GM23248 (cell line): ENCODE measurements around the gene STAG3. TPM values are rescaled to one million over a fixed set of nuclear protein-coding genes. Genes with fewer than 3 reads are reported as not detected.
"Not testable (repeated sequence)": the region's sequence is repeated elsewhere in the genome, so short reads cannot be mapped to it uniquely, and the experiment has no call there.

Experiments used
- DNase-seq: peaks from one replicate; pipeline ENCODE4 v3.0.0-alpha.2; 2015
- H2AFZ ChIP-seq: fragments of 200-600 bp; sonication (generic); 2 replicates; pipeline ENCODE4 v1.6.1; 2016; ENCODE audit warnings: antibody characterized with exemption
- H3F3A ChIP-seq: fragments of 200-600 bp; sonication (generic); 2 replicates; pipeline ENCODE4 v1.6.1; 2016; ENCODE audit warnings: mild to moderate bottlenecking, antibody characterized with exemption, mixed run types; ENCODE audit not compliant: insufficient read depth
- H3K27ac ChIP-seq: fragments of 200-600 bp; sonication (generic); 2 replicates; pipeline ENCODE4 v1.5.1; 2016; ENCODE audit warnings: mild to moderate bottlenecking
- H3K27me3 ChIP-seq: fragments of 200-600 bp; sonication (generic); replicated peaks from 2 replicates; pipeline ENCODE4 v1.6.1; 2016; ENCODE audit warnings: mild to moderate bottlenecking; ENCODE audit not compliant: insufficient read depth
- H3K36me3 ChIP-seq: fragments of 200-600 bp; sonication (generic); 2 replicates; pipeline ENCODE4 v1.6.1; 2016; ENCODE audit warnings: low read depth, mild to moderate bottlenecking
- H3K4me1 ChIP-seq: fragments of 200-600 bp; sonication (generic); 2 replicates; pipeline ENCODE4 v1.6.1; 2016; ENCODE audit warnings: mild to moderate bottlenecking; ENCODE audit not compliant: insufficient read depth
- H3K4me2 ChIP-seq: fragments of 200-600 bp; sonication (generic); one replicate; pipeline ENCODE4 v1.6.1; 2016; ENCODE audit warnings: mild to moderate bottlenecking; ENCODE audit not compliant: unreplicated experiment
- H3K4me3 ChIP-seq: fragments of 200-600 bp; sonication (generic); 2 replicates; pipeline ENCODE4 v1.5.1; 2016; ENCODE audit warnings: mild to moderate bottlenecking
- H3K79me2 ChIP-seq: fragments of 200-600 bp; sonication (generic); 2 replicates; pipeline ENCODE4 v1.6.1; 2016; ENCODE audit warnings: mild to moderate bottlenecking; ENCODE audit not compliant: insufficient read depth
- H3K9ac ChIP-seq: fragments of 200-600 bp; sonication (generic); 2 replicates; pipeline ENCODE4 v1.6.1; 2016; ENCODE audit warnings: mild to moderate bottlenecking
- H3K9me2 ChIP-seq: fragments of 200-600 bp; sonication (generic); 2 replicates; pipeline ENCODE4 v1.6.1; 2016; ENCODE audit warnings: mixed run types, mild to moderate bottlenecking, moderate library complexity; ENCODE audit not compliant: insufficient read depth
- H3K9me3 ChIP-seq: fragments of 200-600 bp; sonication (generic); one replicate; pipeline ENCODE4 v1.6.1; 2017; ENCODE audit warnings: low read depth
- H4K20me1 ChIP-seq: fragments of 200-600 bp; sonication (generic); 2 replicates; pipeline ENCODE4 v1.6.0; 2016; ENCODE audit not compliant: insufficient read depth
- EZH2 ChIP-seq: fragments of 200-600 bp; sonication (generic); IDR thresholded peaks from 2 replicates; pipeline ENCODE4 v1.6.1; 2018; ENCODE audit warnings: antibody characterized with exemption, mild to moderate bottlenecking; ENCODE audit not compliant: insufficient read depth, poor library complexity, severe bottlenecking
- EZH2phosphoT487 ChIP-seq: fragments of 200-600 bp; sonication (generic); IDR thresholded peaks from 2 replicates; pipeline ENCODE4 v1.6.1; 2018; ENCODE audit warnings: antibody characterized with exemption, moderate library complexity, mild to moderate bottlenecking, low read depth; ENCODE audit not compliant: insufficient read depth
- WGBS, 2 experiments: methylation state at CpG; one replicate each; pipeline ENCODE4 v1.1.6; 2015 to 2017; ENCODE audit warnings: low lambda C conversion rate in 2 of 2, low coverage in 1 of 2; ENCODE audit errors: missing lambda C conversion rate in 2 of 2; 5-methylcytosine and 5-hydroxymethylcytosine counted together
- in situ Hi-C: fragments of 300-500 bp; cut with MboI; formaldehyde crosslinking; loops from 2 replicates; pipeline ENCODE4 v1.15.0; 2020
- polyA plus RNA-seq: library from polyadenylated mRNA; unstranded; fragments of >200 nt; fragmentation: Nextera tagmentation; extraction: Ambion mirVana; gene quantifications from 2 replicates; pipeline ENCODE4 v1.2.1, GENCODE V29; 2016
- total RNA-seq: library from RNA; depleted of rRNA; stranded (reverse); fragments of >200 nt; shearing (Covaris generic); gene quantifications from 2 replicates; pipeline ENCODE4 v1.2.3, GENCODE V29; 2014

Gene STAG3
- total and polyA plus RNA-seq, 2 experiments from 2014 or later: 0.65 to 0.97 TPM

DNA sequence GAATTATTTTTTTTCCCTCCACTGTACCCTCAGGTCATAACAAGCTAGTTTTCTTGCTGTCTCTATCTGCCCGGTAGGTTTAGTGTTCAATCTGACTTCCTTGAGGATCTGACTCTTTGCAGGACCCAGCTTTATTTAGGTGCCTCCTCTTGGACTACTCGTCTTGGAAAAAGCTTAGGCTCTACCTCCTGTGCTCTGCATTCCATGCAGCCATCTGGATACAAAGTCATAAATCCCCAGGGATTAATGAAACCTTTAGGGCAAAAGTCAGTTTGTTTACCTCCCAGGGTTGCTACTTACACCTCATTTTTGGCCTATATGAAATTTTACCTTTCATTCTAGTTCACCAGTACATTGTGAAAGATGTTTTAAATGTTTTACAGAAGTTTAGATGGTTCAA lies 8.0 kb downstream of the STAG3 start:
- no peaks in the 10 kb centered on the region for H3K79me2 ChIP-seq
- H3F3A ChIP-seq: no peaks in the 10 kb centered on the region
- no peaks in the 10 kb centered on the region for H3K27me3 ChIP-seq
- H3K9ac ChIP-seq: no peak overlapping the region
- TF ChIP-seq EZH2 (no peak), EZH2phosphoT487 (no peak)
- H3K9me2 ChIP-seq: no peaks in the 10 kb centered on the region
- no peak overlapping the region for H2AFZ ChIP-seq
- H3K4me3 ChIP-seq: no peak overlapping the region
- H4K20me1 ChIP-seq: no peaks in the 10 kb centered on the region
- H3K4me1 ChIP-seq: peaks cover 7% of the 10 kb centered on the region
- no peaks in the 10 kb centered on the region for H3K36me3 ChIP-seq
- H3K27ac ChIP-seq: no peak overlapping the region
- in situ Hi-C loops: no loop called here
- no peak overlapping the region for H3K4me2 ChIP-seq
- no peaks in the 10 kb centered on the region for H3K9me3 ChIP-seq
- 63 to 74% methylated on average over 2 of the region's 2 CpGs for WGBS, 2 experiments
- DNase-seq: no peak

DNA sequence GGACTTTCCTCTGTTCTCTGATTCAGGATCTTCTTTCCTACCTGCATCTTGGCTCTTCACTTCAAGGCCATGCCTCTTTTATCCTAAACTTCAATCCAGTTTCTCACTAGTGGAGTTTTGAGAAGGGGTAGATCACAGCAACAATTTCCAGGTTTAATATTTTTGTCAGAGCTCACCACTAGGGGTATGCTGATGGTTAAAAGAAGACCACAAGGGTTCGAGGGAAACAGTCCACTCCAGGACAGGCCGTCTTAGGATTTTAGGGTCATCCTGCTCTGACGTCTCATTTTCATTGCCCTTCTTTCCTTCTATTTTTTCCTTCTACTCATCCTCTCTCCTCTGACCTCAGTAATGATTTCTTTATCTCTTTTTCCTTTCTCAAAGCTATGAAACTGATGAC lies 11.3 kb downstream of the STAG3 start:
- Histone ChIP-seq H3K9me3 (no peaks in the 10 kb centered on the region), H2AFZ (no peak overlapping the region), H3K4me2 (no peak overlapping the region), H3K9me2 (no peaks in the 10 kb centered on the region), H3K36me3 (no peaks in the 10 kb centered on the region), H3K79me2 (no peaks in the 10 kb centered on the region), H3K4me3 (no peak overlapping the region), H3F3A (peaks cover 11% of the 10 kb centered on the region; the same call in 1 of the 2 replicates), H3K27ac (no peak overlapping the region), H3K27me3 (no peaks in the 10 kb centered on the region), H3K9ac (no peak overlapping the region), H4K20me1 (no peaks in the 10 kb centered on the region), H3K4me1 (peaks cover 17% of the 10 kb centered on the region)
- no peak for TF ChIP-seq EZH2
- TF ChIP-seq EZH2phosphoT487: no peak
- 81% methylated on average over 3 of the region's 3 CpGs for WGBS, 2 experiments
- in situ Hi-C loops: no loop called here
- DNase-seq: no peak

DNA sequence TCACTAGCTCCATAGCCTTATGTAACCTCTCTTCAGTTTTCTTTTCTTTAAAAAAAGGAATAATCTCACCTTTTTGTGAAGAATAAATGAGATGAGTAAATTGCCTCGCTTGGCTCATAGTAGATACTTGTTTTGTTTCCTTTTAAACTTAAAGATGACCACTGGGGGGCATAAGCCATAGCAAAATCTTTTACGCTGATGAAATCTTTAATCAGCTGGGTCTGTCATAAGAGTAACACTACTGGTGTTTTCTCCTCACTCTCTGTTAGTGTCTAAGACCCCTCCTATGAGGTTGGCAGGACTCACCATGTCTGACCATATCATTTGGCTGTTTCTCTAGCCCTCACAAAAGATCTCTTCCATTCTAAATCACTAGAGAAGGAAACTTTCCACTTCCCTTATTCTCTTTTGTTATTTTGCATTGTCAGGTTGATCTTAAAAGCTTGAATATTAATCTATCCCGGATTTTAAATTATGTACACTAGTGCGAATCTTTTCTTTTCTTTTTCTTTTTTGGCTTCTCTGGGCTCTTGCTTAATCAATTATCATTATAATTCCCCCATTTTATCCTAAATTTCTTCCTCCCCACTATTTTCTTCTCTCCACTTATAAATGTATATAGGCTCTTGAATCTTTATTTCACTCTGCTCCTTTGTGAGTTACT lies 12.5 kb downstream of the STAG3 start:
- Histone ChIP-seq H3K27me3 (no peaks in the 10 kb centered on the region), H3K4me2 (no peak overlapping the region), H3K4me3 (no peak overlapping the region), H2AFZ (peak overlapping the region; percentile 81), H3K27ac (no peak overlapping the region), H3K9me2 (no peaks in the 10 kb centered on the region), H3K36me3 (no peaks in the 10 kb centered on the region), H3K79me2 (no peaks in the 10 kb centered on the region), H3K9ac (peak overlapping the region; percentile 6; the same call in 1 of the 2 replicates), H3K9me3 (no peaks in the 10 kb centered on the region), H3F3A (peaks cover 11% of the 10 kb centered on the region; the same call in 1 of the 2 replicates), H4K20me1 (no peaks in the 10 kb centered on the region), H3K4me1 (peaks cover 17% of the 10 kb centered on the region)
- TF ChIP-seq EZH2phosphoT487: no peak
- in situ Hi-C loops: no loop called here
- WGBS, 2 experiments: 34 to 42% methylated on average over 4 of the region's 4 CpGs
- peak; percentile 74 for DNase-seq

DNA sequence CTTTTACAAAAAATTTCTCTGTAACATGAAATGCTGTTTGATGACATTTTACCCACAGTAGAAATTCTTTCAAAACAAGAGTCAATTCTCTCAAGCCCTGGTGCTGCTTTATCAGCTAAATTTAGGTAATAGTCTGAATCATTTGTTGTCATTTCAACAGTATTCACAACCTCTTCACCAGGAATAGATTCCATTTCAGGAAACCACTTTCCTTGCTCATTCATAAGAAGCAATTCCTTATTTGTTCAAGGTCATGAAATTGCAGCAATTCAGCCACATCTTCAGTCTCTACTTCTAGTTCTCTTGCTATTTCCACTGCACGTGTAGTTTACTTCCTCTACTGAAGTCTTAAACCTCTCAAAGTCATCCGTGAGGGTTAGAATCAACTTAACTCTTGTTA lies 14.1 kb downstream of the STAG3 start:
- Histone ChIP-seq H3F3A (peaks cover 11% of the 10 kb centered on the region; the same call in 1 of the 2 replicates), H3K27me3 (no peaks in the 10 kb centered on the region), H3K79me2 (no peaks in the 10 kb centered on the region), H3K4me2 (peak overlapping the region; percentile 3), H2AFZ (peak overlapping the region; percentile 29), H3K36me3 (no peaks in the 10 kb centered on the region), H3K4me3 (no peak overlapping the region), H4K20me1 (no peaks in the 10 kb centered on the region), H3K9ac (no peak overlapping the region), H3K4me1 (peaks cover 17% of the 10 kb centered on the region), H3K9me3 (no peaks in the 10 kb centered on the region), H3K9me2 (no peaks in the 10 kb centered on the region), H3K27ac (no peak overlapping the region)
- in situ Hi-C loops: no loop called here
- no peak for TF ChIP-seq EZH2
- TF ChIP-seq EZH2phosphoT487: no peak
- WGBS, 2 experiments: 74 to 83% methylated on average over 2 of the region's 2 CpGs
- DNase-seq: peak; percentile 67

DNA sequence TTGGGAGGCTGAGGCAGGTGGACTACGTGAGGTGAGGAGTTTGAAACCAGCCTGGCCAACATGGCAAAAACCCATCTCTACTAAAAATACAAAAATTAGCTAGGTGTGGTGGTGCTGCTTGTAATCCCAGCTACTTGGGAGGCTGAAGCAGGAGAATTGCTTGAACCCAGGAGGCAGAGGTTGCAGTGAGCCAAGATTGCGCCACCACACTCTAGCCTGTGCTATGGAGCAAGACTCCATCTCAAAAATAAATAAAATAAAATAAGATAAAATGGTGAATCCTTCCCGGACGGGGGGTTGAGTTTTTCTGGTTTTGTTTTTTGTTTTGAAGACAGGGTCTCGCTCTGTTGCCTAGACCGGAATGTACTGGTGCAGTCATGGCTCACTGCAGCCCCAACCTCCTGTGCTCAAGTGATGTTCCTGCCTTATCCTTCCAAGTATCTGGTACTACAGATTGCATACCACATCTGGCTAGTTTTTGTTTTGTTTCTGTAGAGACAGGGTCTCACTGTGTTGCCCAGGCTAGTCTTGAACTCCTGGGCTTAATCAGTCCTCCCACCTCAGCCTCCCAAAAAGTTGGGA lies 14.7 kb downstream of the STAG3 start:
- Histone ChIP-seq H3F3A (peaks cover 11% of the 10 kb centered on the region; the same call in 1 of the 2 replicates), H2AFZ (peak overlapping the region; percentile 29), H3K4me1 (peaks cover 17% of the 10 kb centered on the region)
- in situ Hi-C loops, H3K9me3 ChIP-seq, H3K27me3 ChIP-seq, H3K4me3 ChIP-seq, H3K4me2 ChIP-seq, H3K36me3 ChIP-seq, H3K79me2 ChIP-seq, DNase-seq, H3K9ac ChIP-seq, H3K9me2 ChIP-seq, H4K20me1 ChIP-seq, H3K27ac ChIP-seq: not testable (repeated sequence)
- WGBS, 2 experiments: 85 to 92% methylated on average over 6 of the region's 6 CpGs
